Esophagus squamous epithelium (tissue), 4 donors: ENCODE results near the gene PLCXD3.

Experiments
- CTCF ChIP-seq, 6 experiments: fragments of 450-650 bp in 4 of 6; fragments of 200-600 bp in 2 of 6; sonication (generic) in 2 of 6; IDR thresholded peaks; one replicate each; pipeline ENCODE4 v1.5.1; 2016 to 2019; ENCODE audit warnings: antibody characterized with exemption in 6 of 6, mild to moderate bottlenecking in 4 of 6, moderate library complexity in 4 of 6
- POLR2A ChIP-seq, 4 donors: fragments of 450-650 bp; IDR thresholded peaks; one replicate each; pipeline ENCODE4 v1.6.1; 2017; ENCODE audit warnings: antibody characterized with exemption in 4 of 4, mild to moderate bottlenecking in 4 of 4, moderate library complexity in 3 of 4

GRCh38 chr5:41284938-41285337 lies 225.5 kb downstream of the PLCXD3 start:
- TF ChIP-seq CTCF (IDR thresholded peaks at IDR 0.05) = no peak
- no peak for TF ChIP-seq POLR2A (IDR thresholded peaks at IDR 0.05)
